ENCODE data around the gene ACTR8. TPM values are rescaled to one million over a fixed set of nuclear protein-coding genes. Genes with fewer than 3 reads are reported as not detected.

The ACTR8 gene
- total RNA-seq, 1 donor from 2014 or later, result 39.2 TPM

- peaks cover 5% of the 10 kb centered on the region for H3K27me3 ChIP-seq (ENCODE audit: control insufficient read depth, insufficient read depth, low read length)
- peak; percentile 51 for TF ChIP-seq CTCF (IDR thresholded peaks at IDR 0.05; ENCODE audit: insufficient read depth, low read length, poor library complexity, severe bottlenecking)
- H3K4me3 ChIP-seq (ENCODE audit: low read depth, low read length), result no peak overlapping the region
- peak; percentile 34 for DNase-seq (ENCODE audit: low read depth)
- H3K36me3 ChIP-seq (ENCODE audit: control insufficient read depth, insufficient read depth, low read length), result no peaks in the 10 kb centered on the region
These were observed 39.3 kb downstream of the ACTR8 start for GRCh38 chr3:53842436-53843194.

- peak; percentile 14 for TF ChIP-seq CTCF (IDR thresholded peaks at IDR 0.05; ENCODE audit: insufficient read depth, low read length, poor library complexity, severe bottlenecking)
- peaks cover under 1% of the 10 kb centered on the region for H3K27me3 ChIP-seq (ENCODE audit: control insufficient read depth, insufficient read depth, low read length)
- H3K4me3 ChIP-seq (ENCODE audit: low read depth, low read length), result no peak overlapping the region
- DNase-seq (ENCODE audit: low read depth), result no peak
- no peaks in the 10 kb centered on the region for H3K36me3 ChIP-seq (ENCODE audit: control insufficient read depth, insufficient read depth, low read length)
These were observed 40.7 kb downstream of the ACTR8 start for GRCh38 chr3:53841296-53841695.

GRCh38 chr3:53837331-53837730, 44.6 kb downstream of the ACTR8 start:
- Histone ChIP-seq H3K27me3 (ENCODE audit: control insufficient read depth, insufficient read depth, low read length) (no peaks in the 10 kb centered on the region), H3K36me3 (ENCODE audit: control insufficient read depth, insufficient read depth, low read length) (no peaks in the 10 kb centered on the region), H3K4me3 (ENCODE audit: low read depth, low read length) (no peak overlapping the region)
- DNase-seq (ENCODE audit: low read depth), result no peak
- no peak for TF ChIP-seq CTCF (IDR thresholded peaks at IDR 0.05; ENCODE audit: insufficient read depth, low read length, poor library complexity, severe bottlenecking)

DNA sequence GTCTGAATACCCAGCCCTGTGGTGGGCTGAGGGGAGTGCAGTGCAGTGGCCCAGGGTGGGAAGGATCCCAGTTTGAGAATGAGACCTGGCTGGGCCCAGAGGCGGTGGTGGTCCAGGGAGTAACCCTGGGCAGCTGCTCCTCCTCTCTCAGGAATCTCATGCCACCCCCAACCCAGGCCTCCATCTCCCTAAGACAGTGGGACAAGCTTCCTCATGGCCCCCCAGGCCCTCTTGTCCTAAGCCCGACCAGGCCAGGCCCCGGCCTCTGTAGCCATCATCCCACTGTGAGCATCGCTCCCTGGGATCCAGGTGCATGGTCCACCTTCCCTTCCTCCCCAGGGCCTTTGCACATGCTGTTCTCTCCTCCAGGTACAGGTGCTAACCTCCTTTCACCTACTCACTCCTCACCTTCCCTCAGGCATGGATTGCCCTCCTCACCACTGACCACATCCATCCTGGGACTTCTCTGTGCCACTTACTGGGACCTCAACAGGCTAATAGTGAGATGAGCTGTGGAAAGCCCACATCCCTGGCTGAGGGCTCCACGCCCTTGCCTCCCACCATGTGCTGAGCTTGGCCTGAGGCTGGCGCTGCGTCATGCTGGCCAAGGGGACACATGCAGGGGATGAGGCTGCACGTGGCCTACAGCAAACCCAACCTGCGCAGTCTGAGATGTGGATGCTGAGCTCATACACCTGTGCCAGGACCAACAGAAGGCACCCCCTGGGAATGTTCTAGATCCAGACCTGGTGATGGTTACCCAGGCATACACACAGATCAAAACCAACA, 45.7 kb downstream of the ACTR8 start:
- TF ChIP-seq CTCF (IDR thresholded peaks at IDR 0.05; ENCODE audit: insufficient read depth, low read length, poor library complexity, severe bottlenecking), result no peak
- H3K27me3 ChIP-seq (ENCODE audit: control insufficient read depth, insufficient read depth, low read length), result no peaks in the 10 kb centered on the region

GRCh38 chr3:53835257-53835656, 46.7 kb downstream of the ACTR8 start:
- Histone ChIP-seq H3K36me3 (ENCODE audit: control insufficient read depth, insufficient read depth, low read length) (no peaks in the 10 kb centered on the region), H3K4me3 (ENCODE audit: low read depth, low read length) (no peak overlapping the region), H3K27me3 (ENCODE audit: control insufficient read depth, insufficient read depth, low read length) (no peaks in the 10 kb centered on the region)
- TF ChIP-seq CTCF (IDR thresholded peaks at IDR 0.05; ENCODE audit: insufficient read depth, low read length, poor library complexity, severe bottlenecking), result no peak
- no peak for DNase-seq (ENCODE audit: low read depth)

More for the DNA sequence above, 45.7 kb downstream of the ACTR8 start:
- Histone ChIP-seq H3K36me3 (ENCODE audit: control insufficient read depth, insufficient read depth, low read length) (no peaks in the 10 kb centered on the region), H3K4me3 (ENCODE audit: low read depth, low read length) (no peak overlapping the region)
- no peak for DNase-seq (ENCODE audit: low read depth)
